HL-60/S4 treated with retinoic acid at 250 ng/mL for 4 days and 3 days (cell line): ENCODE measurements around the gene FCAMR.

Experiments used
- in situ Hi-C: fragments of 300-500 bp; cut with MboI; formaldehyde crosslinking; loops from 2 replicates; pipeline ENCODE4 v1.7.0; 2022; ENCODE audit warnings: low sequenced_read_pairs

FCAMR gene, protein sequence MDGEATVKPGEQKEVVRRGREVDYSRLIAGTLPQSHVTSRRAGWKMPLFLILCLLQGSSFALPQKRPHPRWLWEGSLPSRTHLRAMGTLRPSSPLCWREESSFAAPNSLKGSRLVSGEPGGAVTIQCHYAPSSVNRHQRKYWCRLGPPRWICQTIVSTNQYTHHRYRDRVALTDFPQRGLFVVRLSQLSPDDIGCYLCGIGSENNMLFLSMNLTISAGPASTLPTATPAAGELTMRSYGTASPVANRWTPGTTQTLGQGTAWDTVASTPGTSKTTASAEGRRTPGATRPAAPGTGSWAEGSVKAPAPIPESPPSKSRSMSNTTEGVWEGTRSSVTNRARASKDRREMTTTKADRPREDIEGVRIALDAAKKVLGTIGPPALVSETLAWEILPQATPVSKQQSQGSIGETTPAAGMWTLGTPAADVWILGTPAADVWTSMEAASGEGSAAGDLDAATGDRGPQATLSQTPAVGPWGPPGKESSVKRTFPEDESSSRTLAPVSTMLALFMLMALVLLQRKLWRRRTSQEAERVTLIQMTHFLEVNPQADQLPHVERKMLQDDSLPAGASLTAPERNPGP

DNA sequence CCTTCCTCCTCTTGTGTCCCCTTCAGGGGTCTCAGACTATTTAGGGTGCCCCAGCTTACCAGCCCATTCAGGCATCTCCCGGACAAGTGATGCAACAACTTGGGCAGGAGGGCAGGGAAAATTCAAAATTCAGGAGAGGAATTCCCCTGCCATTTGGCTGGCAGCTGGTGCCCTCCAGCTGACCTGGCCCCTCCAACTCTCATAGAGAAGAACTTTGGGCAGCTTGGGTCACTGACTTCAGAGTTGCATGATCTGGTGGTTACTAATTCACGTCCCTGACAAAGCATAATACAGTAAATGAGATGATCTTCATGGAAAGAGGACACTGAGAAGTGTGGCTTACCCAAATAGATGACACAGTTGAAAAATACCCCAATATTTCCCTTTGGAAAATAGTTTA, at the start of gene FCAMR:
FCAMR (minus strand) TSS at position 15 of the 400 bp plus-strand sequence. CDS start 335 bp downstream, outside the sequence.
- in situ Hi-C loops = no loop called here

DNA sequence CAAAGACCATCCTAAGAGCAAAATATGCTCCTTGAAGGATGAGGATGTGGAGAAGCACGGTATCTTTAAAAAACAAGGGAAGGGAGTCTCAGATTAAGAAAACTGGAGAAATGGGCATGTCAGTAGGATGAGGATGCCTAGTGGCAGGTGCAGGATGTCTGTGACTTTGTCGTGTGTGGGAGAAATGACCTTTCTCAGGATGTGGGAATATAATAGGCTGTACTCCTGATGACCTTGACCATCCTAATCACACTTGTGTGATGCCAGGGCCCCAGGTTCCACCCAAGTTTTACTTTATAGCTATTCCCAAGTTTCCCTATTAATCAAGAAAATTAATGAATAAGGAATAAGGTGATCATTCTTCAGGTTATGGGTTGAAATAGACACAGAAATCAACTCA, 49.4 kb upstream of the FCAMR start:
- in situ Hi-C loops = no loop called here

DNA sequence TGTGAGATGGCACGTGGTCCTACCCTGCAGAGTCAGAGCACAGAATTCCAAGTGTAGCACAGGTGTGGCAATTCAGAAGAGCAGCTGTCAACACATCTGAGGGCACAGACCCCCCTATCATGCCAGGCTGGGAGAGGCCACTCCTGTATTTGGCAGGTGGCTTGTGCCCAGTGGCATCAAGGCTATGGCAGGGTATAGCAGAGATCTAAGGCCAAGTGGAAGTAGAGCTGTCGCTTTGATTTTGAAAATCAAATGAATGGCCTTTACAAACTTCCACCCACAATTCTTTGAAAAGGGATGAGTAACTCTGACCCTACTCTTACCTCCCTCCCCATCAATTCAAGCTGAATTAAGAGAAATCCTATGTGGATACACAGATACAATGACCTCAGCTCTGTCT, 48.9 kb upstream of the FCAMR start:
- in situ Hi-C loops = no loop called here

DNA sequence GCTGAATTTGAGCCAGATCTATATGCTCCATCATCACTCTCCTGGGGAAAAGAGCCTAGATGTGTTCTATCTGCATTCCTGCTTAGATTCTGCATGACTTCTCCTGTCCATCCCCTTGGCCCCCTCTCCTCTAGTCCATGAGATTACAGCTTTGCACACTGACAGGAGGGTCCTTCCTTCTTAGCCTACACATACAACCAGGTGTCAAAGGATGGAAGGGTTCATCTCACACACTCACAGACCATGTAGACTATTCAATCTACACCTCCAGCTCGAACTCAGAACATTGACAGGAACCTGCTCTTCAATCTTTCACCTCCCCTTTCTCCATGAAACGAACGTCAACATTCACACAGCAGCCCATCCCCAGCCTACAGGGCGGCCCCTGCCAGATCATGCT, 48.4 kb upstream of the FCAMR start:
- in situ Hi-C loops = no loop called here

DNA sequence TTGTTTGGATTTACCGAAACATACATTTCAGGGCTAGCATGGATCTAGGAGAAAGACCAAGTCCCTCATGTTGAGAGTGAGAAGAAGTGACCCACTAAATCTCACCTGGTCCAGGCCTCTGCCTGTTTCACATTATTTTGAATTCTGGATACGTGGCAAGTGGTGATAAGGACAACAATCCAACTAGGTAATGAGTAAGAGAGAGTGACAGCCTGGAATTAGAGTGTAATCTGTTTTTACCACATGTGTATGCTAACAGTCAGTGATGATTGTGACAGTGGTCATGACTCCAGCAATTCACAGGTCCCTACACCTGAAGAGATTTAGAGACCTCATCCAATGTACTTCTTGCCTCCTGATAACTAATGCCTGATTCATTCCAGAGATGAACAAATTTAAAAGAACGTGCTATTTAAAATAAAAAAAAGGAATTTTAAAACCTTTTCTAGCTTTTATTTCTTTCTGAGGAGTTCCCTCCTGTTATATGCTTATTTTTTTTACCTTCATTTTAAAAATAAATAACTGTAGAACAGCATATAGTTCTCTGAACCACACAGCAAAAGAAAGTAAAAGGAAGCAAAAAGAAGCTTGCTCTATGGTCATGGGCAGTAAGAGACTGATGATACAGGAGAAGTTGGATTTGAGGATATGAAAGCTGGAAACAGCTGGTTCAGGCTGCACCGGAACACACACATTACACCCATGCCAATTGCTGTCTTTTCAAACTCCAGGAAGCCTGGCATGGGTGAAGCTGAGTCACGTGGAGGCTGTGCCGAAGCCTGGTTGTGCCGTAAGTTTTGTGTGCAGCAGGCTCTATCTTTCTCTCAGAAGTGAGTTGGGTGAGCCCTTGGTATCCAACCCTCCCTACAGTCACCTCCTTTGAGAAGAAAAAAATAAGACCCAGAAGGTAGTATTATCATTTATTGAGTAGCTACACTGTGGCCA, 47.6 kb upstream of the FCAMR start:
- in situ Hi-C loops = no loop called here

DNA sequence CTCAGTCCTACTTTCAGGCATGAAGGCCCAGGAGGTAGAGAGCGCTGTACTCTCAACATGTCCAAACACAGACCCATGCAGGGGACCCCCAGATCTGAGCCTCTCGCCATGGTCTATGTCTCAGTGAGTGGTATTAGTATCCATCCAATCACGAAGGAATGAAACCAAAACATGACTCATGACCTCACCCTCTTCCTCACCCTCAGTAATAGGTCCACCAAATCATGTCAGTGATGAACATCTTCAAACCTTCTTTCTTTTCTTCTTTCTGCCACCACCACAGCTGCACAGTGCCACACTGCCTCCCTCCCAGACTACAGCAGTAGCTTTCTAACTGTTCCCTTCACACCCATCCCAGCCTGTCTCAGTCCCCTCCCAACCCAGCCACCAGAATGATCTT, 45.5 kb upstream of the FCAMR start:
- in situ Hi-C loops = no loop called here

DNA sequence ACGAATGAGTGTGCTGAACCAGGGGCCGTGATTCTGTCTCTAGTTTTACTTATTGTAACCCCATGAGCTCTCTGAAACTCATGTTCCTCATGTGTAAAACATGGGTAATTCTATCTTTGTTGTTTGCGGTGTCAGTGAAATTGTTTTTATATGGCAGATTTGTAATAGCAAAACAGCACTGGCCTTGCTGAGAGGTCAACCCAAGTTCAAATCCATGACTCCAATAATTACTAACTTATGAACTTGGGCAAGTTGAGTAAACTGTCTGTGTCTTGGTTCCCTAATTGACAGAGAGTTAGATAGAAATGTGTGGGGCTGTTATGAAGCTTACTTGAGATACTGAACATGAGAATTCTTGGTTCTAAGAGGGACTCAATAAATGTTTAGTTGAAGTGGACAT, 44.5 kb upstream of the FCAMR start:
- in situ Hi-C loops = no loop called here

DNA sequence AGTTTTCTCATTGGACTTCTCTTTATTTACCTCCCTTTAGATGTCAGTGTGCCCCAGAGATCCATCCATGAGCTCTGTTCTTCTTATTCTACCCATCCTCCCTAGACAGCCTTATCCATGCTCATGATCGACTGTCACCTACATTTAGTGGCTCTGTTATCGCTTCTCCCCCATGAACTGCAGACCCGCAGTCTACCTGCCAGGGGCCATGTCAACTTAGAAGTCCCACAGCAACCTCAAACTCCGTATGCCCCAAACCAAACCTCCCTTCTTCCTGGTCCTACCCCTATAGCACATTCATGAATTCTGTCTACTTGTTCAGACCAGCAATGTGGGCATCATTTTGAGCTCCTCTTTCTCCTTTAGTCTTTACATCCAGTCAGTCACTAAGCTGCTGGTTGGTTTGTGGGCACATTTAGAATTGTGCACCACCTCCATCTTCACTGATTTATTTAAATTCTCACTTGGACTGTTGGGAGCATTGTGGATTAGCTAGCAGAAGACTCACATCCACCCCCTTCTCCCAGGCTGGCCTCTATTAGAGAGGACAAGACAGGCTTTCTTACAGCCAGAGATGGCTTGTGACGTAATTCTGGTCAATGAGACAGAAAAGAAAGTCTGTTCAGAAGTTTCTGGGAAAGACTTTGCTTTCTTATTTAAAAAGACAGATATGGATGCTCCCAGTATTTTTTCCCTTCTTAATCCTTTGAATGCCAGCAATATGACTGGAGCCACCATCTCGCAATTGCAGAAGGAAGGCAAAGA, 43.2 kb upstream of the FCAMR start:
- in situ Hi-C loops = no loop called here

DNA sequence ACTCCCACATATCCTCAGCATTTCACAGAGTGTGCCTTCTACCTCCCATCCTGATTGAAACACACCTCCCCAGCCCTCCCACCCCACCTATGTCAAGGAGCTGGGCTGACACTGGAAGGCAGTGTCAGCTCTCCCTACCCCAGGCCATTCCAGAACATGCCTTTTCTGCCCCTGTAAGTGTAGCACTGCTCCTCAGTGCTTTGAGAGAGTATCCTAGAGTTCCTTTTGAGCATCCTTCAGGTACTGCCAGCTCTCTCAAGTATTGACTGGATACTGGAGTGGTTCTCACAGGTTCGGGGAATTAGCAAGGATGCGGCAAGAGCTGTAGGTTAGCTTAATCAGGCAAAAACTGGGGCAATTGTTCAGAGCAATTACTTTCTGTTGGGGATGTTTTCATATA, 40.5 kb upstream of the FCAMR start:
- in situ Hi-C loops = no loop called here

DNA sequence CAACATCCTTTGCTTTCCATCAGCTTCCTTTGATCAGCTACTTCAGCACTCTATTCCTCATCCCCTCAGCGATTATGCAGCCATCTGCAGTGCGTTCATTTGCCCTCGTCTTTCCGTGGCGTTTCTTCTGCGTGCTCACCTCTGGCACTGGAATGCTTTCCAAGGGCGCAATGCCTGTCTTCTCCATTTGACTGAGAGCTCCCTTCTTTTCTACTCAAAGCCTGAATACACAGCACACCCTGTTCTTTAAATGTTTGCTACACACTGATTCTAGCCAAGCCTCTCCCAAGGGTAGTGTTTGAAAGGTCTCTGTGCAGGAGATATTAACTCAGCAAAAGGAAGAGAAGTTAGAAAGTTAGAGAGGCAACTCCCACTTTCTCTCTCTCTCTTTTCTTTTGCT, 39.7 kb upstream of the FCAMR start:
- in situ Hi-C loops = no loop called here

DNA sequence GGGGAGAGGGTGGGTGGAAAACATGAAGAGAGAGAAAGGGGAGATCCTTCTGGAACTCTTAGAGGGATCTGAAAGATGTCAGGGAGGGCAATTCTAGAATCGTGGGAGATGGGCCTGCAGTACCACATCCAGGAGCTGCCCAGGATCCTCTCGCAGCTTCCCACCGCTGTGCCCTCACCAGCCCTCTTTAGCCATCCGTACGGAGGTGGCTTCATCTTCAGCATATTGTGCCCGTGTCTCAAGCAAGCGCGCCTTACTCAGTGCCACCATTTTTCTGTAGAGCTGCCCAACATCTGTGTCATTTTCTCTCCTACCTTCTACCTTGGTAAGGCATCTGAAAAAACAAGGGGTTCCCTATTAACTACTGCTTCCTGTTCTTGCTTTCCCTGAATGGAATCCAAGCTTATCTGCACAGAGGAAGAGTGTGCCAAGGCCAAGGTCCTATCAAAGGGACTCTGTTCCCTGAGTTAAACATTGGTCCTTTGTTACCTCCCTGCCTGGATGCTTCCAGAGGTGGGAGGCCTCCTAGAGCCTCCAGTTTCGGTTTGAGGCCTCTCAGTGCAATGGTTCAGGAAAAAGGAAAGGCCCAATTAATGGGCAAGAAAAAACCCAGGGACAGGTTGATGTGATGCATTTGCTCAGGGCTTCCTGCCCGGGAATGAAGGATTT, 39.1 kb upstream of the FCAMR start:
- in situ Hi-C loops = no loop called here

DNA sequence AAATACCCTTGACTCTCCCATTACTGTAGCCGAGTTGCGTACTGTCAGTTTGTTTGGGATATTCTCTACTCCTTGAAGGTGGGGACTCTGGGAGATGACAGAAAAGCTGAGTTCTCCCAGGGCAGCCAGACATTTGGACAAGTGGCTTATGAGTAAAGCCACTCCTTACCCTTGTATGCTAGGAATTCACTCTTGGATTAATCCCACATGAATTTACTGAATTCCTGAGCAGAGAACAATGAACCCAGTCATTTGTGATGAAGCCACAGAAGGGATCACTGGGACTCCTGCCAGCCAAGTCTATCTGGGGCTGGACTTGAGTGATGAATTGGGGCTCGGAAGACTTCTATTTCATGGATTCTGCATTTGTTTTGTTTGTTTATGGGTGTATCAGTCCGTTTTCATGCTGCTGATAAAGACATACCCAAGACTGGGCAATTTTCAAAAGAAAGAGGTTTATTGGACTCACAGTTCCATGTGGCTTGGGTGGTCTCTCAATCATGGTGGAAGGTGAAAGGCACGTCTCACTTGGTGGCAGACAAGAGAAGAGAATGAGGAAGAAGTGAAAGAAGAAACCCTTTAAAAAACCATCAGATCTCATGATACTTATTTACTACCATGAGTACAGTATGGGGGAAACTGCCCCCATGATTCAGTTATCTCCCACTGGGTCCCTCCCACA, 37.2 kb upstream of the FCAMR start:
- in situ Hi-C loops = no loop called here

DNA sequence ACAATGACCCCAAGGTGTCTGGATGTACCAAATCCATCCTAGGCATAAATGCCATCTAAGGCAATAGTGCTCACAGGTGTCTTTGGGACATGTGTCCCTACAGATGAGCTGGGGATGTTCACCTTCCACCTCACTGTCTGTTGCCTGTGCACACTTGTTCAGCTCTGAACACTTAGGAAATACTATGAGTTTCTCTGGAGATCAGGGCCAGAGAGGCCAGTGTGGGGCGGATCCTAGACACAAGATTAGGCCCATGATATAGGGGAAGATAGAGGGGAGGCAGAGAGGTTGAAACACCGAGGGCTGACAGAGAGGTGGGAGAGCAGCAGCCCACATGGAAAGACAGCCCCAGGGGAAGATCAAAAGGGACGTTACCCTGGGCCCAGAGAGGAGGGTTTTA, 36.7 kb upstream of the FCAMR start:
- in situ Hi-C loops = no loop called here

DNA sequence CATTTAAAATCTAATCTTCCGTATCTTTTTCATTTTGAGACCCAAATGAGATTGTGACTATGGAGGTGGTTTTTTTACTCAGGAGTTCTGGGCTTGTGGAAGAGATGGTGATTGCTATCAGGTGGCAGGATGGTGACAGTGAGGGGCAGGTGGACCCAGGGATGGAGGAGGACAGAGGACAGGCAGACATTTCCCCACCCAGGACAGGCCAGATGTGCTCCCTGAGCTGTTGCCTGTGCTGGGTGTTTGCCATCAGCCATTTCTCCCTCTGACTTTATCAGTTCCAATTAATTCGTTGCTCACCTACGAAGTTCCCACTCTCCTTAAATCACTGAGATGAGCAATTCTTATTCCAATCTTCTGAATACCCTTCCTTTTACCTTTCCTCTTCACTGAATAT, 35.8 kb upstream of the FCAMR start:
- in situ Hi-C loops = no loop called here

DNA sequence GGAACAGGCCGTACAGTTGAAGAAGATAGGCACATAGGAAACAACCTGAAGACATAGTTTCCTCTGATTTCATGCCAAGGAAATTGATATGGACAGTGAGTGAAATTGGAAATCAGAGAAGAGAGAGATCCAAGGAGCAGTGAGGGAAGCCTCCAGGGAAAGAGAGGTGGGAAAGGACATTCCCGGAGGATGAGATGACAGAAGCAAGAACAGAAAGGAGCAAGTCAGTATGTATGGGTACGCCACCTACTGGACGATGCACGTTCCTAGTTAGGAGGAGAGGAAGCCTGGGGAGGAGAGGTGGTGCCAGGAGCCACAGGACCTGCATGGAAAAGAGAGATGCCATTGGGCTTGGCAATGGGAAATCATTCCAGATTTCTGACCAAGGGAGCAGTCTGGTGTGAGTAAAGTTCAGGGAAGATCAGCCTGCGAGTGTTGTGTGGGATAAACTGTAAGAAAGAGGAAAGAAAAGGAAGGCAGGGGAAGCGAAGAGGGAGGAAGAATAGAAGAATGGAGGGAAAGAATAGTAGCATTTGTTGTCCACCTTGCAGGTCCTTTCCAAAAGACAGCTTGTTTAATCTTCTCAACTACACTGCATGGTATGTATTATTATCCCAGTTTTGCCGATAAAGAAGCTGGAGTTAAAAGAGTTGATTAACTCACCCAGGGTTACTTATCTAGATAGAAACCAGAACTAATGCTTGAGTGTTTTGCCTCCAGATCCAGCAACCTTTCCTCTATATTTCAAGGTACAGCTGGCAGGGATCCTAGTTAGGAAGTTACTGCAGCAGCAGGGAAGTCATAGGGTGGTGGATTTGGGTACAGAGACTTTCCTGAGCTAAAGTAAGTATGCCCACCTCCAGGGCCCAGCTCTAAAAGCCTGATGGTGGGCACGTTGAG, 34.9 kb upstream of the FCAMR start:
- in situ Hi-C loops = no loop called here

DNA sequence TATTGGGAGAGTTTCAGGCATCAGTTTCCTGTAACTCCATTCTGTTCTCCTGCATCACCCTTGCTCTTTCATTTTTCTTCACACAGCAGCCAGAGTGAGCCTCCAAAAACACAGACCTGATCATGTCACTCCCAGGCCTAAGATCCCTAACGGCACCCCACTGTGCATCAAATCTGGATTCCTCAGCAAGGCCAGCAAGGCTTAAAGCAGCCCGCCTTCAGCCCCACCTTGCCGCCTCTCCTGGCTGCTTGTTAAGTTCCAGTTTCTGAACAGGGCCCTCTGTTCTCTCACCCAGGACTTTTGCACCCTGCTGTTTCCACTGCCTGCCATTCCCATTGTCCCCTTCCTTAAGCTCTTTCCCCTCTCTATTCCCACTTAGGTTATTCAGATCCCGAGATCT, 33.0 kb upstream of the FCAMR start:
- in situ Hi-C loops = no loop called here

DNA sequence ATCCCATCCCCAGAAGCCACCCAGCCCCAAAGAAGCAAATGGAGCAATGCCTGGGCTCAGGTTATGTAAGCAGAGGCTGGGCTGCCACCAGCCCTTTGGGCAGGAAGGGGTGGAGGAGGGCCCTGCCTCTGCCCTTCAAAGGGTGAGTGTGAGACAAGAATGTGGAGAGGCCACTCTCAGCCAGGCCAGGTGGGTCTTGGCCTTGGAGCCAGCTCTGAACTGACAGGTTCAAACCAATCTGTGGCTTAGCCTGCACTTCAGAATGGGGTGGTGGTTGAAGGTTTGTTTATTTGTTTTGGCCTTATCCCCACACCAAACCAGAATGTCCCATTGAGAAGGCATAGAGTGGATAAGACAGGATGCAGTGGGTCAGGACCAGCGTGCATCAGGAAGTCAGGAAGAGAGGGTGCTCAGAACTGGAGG, 32.5 kb upstream of the FCAMR start:
- in situ Hi-C loops = no loop called here

DNA sequence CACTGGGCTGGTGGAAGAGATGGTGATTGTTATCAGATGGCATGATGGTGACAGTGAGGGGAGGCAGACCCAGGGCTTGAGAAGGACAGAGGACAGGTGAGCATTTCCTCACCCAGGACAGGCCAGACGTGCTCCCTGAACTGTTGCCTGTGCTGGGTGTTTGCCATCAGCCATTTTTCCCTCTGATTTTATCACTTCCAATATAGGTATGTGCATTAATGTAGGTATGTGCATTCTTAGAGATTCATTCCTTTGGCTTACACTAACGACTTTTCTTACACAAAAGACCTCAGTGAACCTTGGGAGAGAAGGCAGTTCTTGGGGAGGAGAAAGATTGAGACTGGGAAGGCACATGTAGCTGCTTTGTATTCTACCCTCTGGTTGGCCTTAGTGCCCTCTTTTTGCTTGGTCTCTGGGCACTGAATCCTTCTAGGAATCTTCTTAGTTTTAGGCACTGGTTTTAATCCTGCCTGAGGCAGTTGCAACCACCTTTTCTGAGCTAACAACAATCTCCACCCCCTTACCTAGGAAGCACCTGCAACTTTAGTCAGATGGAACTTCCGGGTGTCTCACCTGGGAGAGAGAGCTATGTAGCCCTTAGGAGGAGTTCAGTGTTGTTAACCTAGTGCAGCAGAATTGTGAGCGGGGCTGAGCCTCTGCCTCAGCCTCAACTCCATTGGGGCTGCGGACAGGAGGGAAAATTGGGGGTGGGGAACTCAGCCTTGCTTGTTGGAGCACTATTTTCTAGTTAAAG, 31.4 kb upstream of the FCAMR start:
- in situ Hi-C loops = no loop called here
